Measurements from ENCODE around the gene DNMT3L.
"Not testable (repeated sequence)": the region's sequence is repeated elsewhere in the genome, so short reads cannot be mapped to it uniquely, and the experiment has no call there.

DNA sequence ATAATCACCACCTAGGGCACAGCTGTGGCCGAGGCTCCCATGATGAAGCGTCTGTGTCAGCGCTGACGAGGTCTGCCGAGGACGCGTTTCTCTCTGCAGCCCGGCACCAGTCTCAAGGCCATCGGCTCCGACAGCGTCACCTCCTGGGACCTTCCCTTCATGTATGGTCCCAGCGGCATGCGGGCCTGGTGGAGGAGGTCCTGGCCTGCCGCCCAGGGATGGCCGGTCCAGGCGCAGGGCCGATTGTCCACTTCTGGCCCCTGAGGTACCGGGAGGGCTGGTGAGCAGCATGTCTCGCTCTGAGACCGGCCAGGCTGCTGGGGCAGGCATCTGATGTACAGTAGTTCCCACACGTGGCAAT is 64.6 kb downstream of the DNMT3L start:
- not testable (repeated sequence) for TF ChIP-seq EZH2 (IDR thresholded peaks at IDR 0.05; ENCODE audit: insufficient read depth, low read length)
- TF ChIP-seq, protein P1, sequence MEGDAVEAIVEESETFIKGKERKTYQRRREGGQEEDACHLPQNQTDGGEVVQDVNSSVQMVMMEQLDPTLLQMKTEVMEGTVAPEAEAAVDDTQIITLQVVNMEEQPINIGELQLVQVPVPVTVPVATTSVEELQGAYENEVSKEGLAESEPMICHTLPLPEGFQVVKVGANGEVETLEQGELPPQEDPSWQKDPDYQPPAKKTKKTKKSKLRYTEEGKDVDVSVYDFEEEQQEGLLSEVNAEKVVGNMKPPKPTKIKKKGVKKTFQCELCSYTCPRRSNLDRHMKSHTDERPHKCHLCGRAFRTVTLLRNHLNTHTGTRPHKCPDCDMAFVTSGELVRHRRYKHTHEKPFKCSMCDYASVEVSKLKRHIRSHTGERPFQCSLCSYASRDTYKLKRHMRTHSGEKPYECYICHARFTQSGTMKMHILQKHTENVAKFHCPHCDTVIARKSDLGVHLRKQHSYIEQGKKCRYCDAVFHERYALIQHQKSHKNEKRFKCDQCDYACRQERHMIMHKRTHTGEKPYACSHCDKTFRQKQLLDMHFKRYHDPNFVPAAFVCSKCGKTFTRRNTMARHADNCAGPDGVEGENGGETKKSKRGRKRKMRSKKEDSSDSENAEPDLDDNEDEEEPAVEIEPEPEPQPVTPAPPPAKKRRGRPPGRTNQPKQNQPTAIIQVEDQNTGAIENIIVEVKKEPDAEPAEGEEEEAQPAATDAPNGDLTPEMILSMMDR (IDR thresholded peaks at IDR 0.05; ENCODE audit: insufficient read depth, low read depth, low read length): not testable (repeated sequence)

All from astrocyte (in vitro differentiated cells and primary cell).